OCI-LY3 (cell line): Measurements from ENCODE around the gene APOBEC3G.

Experiments
- H2AFZ ChIP-seq: fragments of 200-600, 300-600 bp; shearing (Covaris generic); 2 replicates; pipeline ENCODE4 v1.6.0; 2014; ENCODE audit warnings: antibody characterized with exemption, low read depth, low read length
- H3K27ac ChIP-seq: fragments of 200-600, 300-600 bp; sonication (generic); 2 replicates; pipeline ENCODE4 v1.5.1; 2014; ENCODE audit warnings: mild to moderate bottlenecking, low read length, moderate library complexity, mixed read lengths
- H3K27me3 ChIP-seq: fragments of 200-600, 300-600 bp; sonication (generic); 2 replicates; pipeline ENCODE4 v1.6.1; 2014; ENCODE audit warnings: low read depth, low read length, mixed read lengths
- H3K36me3 ChIP-seq: fragments of 200-600, 300-600 bp; sonication (generic); replicated peaks from 2 replicates; pipeline ENCODE3; 2014; ENCODE audit warnings: low read depth, low read length, mixed read lengths
- H3K4me1 ChIP-seq: fragments of 300-600, 200-600 bp; sonication (generic); 2 replicates; pipeline ENCODE4 v1.6.1; 2014; ENCODE audit warnings: low read length, mixed read lengths
- H3K4me2 ChIP-seq: fragments of 200-600, 300-600 bp; sonication (generic); 2 replicates; pipeline ENCODE4 v1.6.1; 2014; ENCODE audit warnings: low read length, mixed read lengths
- H3K4me3 ChIP-seq: fragments of 300-600, 200-600 bp; sonication (generic); 2 replicates; pipeline ENCODE4 v1.5.1; 2014; ENCODE audit warnings: antibody characterized with exemption, mild to moderate bottlenecking, low read length, moderate library complexity
- H3K79me2 ChIP-seq: fragments of 300-600, 200-600 bp; shearing (Covaris generic); 2 replicates; pipeline ENCODE4 v1.6.1; 2014; ENCODE audit warnings: mild to moderate bottlenecking, low read length, mixed read lengths
- H3K9ac ChIP-seq: fragments of 300-600, 200-600 bp; shearing (Covaris generic); 2 replicates; pipeline ENCODE4 v1.6.0; 2014; ENCODE audit warnings: mild to moderate bottlenecking, low read length, moderate library complexity
- H3K9me3 ChIP-seq: fragments of 200-600, 300-600 bp; shearing (Covaris generic); 2 replicates; pipeline ENCODE4 v1.6.1; 2014; ENCODE audit warnings: low read length, mixed read lengths; ENCODE audit not compliant: insufficient read depth
- H4K20me1 ChIP-seq: fragments of 200-600, 300-600 bp; sonication (generic); 2 replicates; pipeline ENCODE4 v1.6.1; 2016; ENCODE audit warnings: low read length, mixed read lengths; ENCODE audit not compliant: insufficient read depth
- CTCF ChIP-seq: fragments of 200-600, 300-600 bp; sonication (generic); IDR thresholded peaks from 2 replicates; pipeline ENCODE4 v1.5.1; 2014; ENCODE audit warnings: antibody characterized with exemption, low read length, low read depth
- EZH2phosphoT487 ChIP-seq: fragments of 200-600 bp; shearing (Covaris generic); IDR thresholded peaks from 2 replicates; pipeline ENCODE4 v1.6.1; 2018; ENCODE audit warnings: antibody characterized with exemption, mixed run types, low read depth

APOBEC3G gene

GRCh38 chr22:39103431-39103830 lies 26.4 kb downstream of the APOBEC3G start:
- Histone ChIP-seq H3K4me3 (no peak overlapping the region), H3K27me3 (no peaks in the 10 kb centered on the region), H4K20me1 (no peaks in the 10 kb centered on the region), H3K9me3 (no peaks in the 10 kb centered on the region), H3K4me2 (no peak overlapping the region), H3K36me3 (no peaks in the 10 kb centered on the region), H3K27ac (no peak overlapping the region), H3K4me1 (peaks cover 27% of the 10 kb centered on the region), H3K79me2 (no peaks in the 10 kb centered on the region), H3K9ac (no peak overlapping the region), H2AFZ (no peak overlapping the region)
- TF ChIP-seq CTCF = no peak
- TF ChIP-seq EZH2phosphoT487 = no peak

GRCh38 chr22:39106326-39106725 lies 29.3 kb downstream of the APOBEC3G start:
- Histone ChIP-seq H3K79me2 (no peaks in the 10 kb centered on the region), H4K20me1 (no peaks in the 10 kb centered on the region), H3K9me3 (no peaks in the 10 kb centered on the region), H3K4me3 (no peak overlapping the region), H3K36me3 (no peaks in the 10 kb centered on the region), H3K27ac (no peak overlapping the region), H3K9ac (no peak overlapping the region), H3K4me2 (no peak overlapping the region), H2AFZ (no peak overlapping the region), H3K4me1 (peaks cover 8% of the 10 kb centered on the region), H3K27me3 (no peaks in the 10 kb centered on the region)
- TF ChIP-seq EZH2phosphoT487 (no peak), CTCF (no peak)

DNA sequence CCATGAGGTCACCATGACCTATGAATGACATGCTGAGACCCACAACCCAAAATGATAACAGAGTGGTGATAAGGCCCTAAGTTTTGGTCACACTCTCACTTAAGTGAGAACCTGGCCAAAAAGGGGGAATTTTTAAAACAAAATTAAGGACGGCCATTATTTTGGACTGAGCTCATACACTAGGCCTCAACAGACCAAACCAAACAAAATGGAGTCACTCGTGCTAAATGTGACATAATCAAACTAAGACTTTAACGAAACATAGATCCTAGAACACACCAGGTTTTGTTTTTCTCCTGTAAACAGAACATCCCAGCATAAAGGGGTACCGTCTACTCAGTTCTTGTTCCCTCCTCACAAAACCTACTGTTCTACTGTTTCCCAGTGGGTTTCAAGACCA lies 31.4 kb downstream of the APOBEC3G start:
- no peak overlapping the region for H2AFZ ChIP-seq
- peaks cover 10% of the 10 kb centered on the region for H3K4me1 ChIP-seq
- no peak overlapping the region for H3K27ac ChIP-seq
- no peak overlapping the region for H3K9ac ChIP-seq
- H3K4me2 ChIP-seq = no peak overlapping the region
- H3K27me3 ChIP-seq = no peaks in the 10 kb centered on the region
- H3K36me3 ChIP-seq = no peaks in the 10 kb centered on the region
- TF ChIP-seq EZH2phosphoT487 (no peak), CTCF (no peak)
- H4K20me1 ChIP-seq = no peaks in the 10 kb centered on the region
- H3K9me3 ChIP-seq = 0 out of 2 replicates have a peak, but pooled peaks cover 2% of the 10 kb centered on the region
- no peaks in the 10 kb centered on the region for H3K79me2 ChIP-seq
- H3K4me3 ChIP-seq = no peak overlapping the region

GRCh38 chr22:39109361-39109760 lies 32.3 kb downstream of the APOBEC3G start:
- Histone ChIP-seq H3K27me3 (peaks cover 3% of the 10 kb centered on the region; the same call in 1 of the 2 replicates), H2AFZ (no peak overlapping the region), H3K4me3 (no peak overlapping the region), H3K4me1 (peaks cover 19% of the 10 kb centered on the region), H3K36me3 (no peaks in the 10 kb centered on the region), H3K4me2 (no peak overlapping the region), H4K20me1 (no peaks in the 10 kb centered on the region), H3K9ac (no peak overlapping the region), H3K27ac (no peak overlapping the region), H3K9me3 (0 out of 2 replicates have a peak, but pooled peaks cover 2% of the 10 kb centered on the region), H3K79me2 (no peaks in the 10 kb centered on the region)
- no peak for TF ChIP-seq CTCF
- TF ChIP-seq EZH2phosphoT487 = no peak
